Muscle of back (tissue), 11 donors: ENCODE results near the gene QRFP. TPM values are rescaled to one million over a fixed set of nuclear protein-coding genes. Genes with fewer than 3 reads are reported as not detected.

Experiments
- DNase-seq, 3 donors: peaks; one replicate each; pipeline versions ENCODE4 v3.0.0 to v3.0.0-alpha.2; 2013
- polyA plus RNA-seq, 10 donors: library from polyadenylated mRNA; unstranded; fragments of 120-200 nt; gene quantifications; one replicate each; pipeline ENCODE4 v1.2.1, GENCODE V29; 2013; ENCODE audit not compliant: insufficient read length in 10 of 10

QRFP gene
- polyA plus RNA-seq, 10 donors, result 0.18 to 0.59 (median 0.29) TPM

- no peak for DNase-seq
Measured at GRCh38 chr9:130934246-130934645, 37.6 kb upstream of the QRFP start.

- DNase-seq, result no peak
Measured at GRCh38 chr9:130933114-130934046, 36.8 kb upstream of the QRFP start.

- peak in 1 of 3 donors; percentile 47 for DNase-seq
Measured at GRCh38 chr9:130932255-130933079, 35.9 kb upstream of the QRFP start.

- DNase-seq, result peak in 1 of 3 donors; percentile 80
Measured at GRCh38 chr9:130931508-130932254, 35.1 kb upstream of the QRFP start.

DNA sequence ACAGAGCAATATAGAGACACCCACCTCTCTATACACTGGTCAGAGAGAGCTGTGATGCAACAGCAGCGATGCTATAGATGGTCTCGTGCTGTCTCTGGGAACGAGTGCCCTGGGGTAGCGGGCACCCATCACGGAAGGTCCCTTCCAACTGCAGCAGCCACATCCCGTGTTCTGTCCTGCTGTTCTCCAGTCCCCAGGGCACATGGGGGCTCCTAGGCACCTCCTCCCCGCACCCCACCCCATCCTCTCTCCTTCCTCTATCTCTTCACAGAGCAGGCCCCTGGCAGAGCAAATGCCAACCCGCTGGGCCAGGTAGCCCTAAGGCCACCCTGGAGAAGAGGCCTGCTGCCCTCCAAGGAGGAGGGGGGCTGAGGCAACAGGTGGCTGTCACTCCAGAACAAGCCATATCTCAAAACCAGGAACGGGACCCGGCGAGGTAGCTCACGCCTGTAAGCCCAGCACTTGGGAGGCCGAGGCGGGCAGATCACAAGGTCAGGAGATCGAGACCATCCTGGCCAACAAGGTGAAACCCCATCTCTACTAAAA, 34.3 kb upstream of the QRFP start:
- no peak for DNase-seq

DNA sequence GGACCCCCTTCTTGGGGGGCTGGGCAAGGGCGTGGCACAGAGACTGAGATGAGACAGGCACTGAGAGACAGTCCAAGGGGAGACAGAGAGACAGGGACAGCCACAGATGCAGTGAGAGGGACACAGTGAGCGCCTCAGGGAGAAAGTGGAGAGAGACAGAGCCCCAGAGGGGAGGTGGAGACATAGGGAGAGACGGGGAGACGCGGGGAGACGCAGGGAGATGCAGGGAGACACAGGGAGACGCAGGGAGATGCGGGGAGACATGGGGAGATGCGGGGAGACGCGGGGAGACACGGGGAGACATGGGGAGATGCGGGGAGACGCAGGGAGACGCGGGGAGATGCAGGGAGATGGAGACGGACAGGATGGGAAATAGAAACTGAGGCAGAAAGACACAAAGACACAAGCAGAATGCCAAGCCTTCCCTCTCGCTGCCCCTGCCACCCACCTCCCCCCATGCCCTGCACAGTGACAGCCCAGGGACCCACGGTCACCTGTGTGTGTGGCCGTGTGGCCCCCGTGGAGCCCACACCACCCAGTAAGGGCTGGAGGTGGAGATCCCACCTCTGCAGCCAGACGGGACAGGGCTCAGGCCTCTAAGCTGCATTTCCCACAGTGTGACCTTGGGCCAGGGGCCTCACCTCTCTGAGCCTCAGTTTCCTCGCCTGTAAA, 33.7 kb upstream of the QRFP start:
- no peak for DNase-seq

GRCh38 chr9:130929571-130930038, 33.0 kb upstream of the QRFP start:
- DNase-seq, result no peak

DNA sequence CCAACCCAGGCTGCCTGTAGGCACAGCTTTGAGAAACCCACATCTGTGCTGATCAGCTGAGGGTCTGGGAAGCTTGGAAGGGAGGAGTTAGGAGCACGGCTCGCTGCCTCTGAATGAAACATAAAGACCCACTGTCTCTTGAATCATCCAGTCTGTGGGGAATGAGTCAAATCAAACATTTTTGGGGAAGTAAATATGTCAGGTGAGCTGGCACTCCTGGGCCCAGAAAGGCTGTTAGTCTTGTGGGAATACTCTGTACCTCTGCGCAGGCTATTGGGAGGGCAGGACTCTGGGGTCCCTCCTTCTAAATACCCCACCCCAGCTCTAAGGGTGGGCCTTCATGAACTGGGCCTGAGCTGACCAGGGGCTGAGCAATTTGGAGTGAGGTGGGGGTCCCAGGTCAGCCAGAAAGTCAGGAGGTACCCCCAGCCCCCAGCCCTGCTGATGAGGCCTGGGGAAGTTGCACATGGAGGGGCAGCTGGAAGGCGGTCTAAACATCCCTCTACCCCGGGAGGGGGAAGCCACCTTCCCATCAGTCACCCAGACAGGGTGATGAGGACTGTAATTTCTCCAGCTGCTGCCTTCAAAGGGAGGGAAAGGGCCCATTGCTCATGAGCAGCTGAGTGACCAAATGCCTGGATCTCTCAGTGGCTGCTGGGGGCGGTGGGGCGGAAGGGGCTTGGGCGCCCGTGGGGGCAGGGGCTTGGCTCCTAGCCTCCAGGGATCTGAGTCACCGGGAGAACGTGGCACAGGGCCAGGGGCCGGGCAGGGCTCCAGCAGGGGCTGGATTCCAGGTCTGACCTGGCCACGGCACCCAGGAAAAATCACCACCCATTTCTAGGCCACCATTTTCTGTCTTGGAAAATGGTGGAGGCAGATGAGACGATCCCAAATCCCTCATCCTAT, 31.6 kb upstream of the QRFP start:
- peak in 1 of 3 donors; percentile 7 for DNase-seq

GRCh38 chr9:130927338-130927737, 30.7 kb upstream of the QRFP start:
- DNase-seq, result no peak

- DNase-seq, result no peak
Measured at GRCh38 chr9:130925050-130925678, 28.6 kb upstream of the QRFP start.

DNA sequence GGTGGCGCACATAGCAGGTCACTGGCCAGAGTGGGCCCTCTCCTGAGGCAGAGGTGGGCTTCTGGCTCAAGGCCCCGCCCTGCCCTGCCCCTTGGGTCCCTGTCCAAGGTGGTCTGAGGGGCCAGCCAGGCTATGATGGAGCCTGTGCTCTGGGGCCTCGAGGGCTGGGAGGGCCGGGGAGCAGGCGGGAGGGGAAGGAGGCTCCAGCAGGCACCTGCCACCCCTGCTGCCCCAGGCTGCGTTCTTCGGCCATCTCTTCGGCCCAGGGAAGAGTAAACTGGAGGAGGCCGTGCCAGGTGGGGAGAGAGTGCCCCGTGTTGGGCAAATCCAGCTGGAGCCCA, 27.8 kb upstream of the QRFP start:
- no peak for DNase-seq

DNA sequence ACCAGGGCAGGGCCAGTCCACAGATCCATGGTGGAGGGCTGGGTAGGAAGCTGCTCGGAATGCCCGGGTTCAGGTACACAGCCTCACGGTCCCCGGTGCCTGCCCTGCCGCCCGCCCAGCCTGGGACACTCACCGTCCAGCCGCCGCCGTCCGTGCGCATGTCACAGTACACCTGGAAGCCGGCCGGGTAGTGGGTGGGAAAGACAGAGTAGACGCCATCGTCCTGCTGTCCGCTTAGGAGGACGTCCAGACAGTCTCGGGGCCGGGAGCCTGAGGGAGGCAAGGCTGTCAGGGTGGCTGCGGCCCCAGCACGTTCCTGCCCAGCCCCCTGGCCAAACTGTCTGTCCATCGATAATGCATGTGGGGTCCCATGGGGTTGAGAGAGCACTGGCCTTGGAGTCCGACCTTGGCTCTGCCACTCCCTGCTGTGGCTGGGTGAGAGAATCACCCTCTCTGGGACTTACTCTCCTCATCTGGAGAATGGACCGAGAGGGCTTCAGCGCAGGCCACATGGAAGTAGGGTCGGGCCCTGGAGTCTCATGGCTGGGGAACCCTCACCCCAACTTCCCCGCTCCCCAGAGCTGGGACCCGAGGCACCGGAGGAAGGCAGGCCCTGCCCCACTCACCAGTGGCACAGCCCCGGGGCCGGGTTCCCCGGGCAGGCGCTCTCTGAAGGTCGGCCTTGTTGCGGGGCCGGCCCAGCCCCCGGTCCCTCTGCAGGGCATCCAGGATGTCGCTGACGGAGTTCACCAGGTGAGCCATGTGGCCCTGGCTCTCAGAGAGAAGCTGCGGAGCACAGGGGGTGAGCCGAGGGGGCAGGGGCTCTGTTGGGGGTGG, 27.2 kb upstream of the QRFP start:
- DNase-seq, result no peak

DNA sequence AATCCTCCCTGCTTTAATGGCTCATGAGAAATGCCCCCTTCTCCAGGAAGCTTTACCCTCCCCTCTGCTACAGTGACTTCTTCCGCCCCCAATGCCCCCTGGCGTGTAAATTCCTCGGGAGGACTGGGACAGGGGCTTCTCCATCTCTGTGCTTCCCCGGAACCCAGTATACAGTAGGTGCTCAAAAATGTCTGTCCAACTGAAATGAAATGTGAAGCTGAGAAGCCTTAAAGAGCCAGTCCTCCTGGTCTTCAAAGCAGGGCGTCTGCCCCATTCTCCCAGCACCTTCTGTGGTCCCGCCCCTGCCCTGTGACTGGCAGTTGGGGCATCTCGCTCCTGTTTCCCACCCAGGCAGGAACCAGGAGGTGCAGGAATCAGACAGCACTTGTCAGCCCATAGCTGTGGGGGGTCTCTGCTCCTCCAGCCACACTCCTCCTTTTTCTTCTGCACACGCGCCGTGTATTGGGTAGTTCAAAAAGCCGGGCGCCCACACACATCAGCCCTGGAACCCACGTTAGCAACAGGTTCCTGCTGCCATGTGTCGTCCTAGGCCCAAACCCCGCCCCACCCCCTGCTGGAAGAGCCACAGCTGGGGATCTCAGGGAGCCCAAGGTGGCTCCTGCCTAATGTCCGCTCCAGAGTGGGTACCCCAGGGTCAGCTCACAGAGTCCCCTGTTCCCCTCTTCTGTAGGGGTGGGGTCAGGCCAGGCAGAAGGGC, 26.4 kb upstream of the QRFP start:
- no peak for DNase-seq

GRCh38 chr9:130921989-130922892, 25.6 kb upstream of the QRFP start:
- DNase-seq, result no peak

GRCh38 chr9:130921300-130921988, 24.8 kb upstream of the QRFP start:
- peak in 1 of 3 donors; percentile 63 for DNase-seq

GRCh38 chr9:130920762-130921299, 24.2 kb upstream of the QRFP start:
- no peak for DNase-seq
